Cerebellar nuclear complex (tissue), 1 donor: ENCODE data around the gene HNRNPM.

ENCODE experiments used
- DNase-seq, 2 experiments: peaks; one replicate each; lab custom pipeline; 2025; lab: John Stamatoyannopoulos, UW

The HNRNPM gene

DNA sequence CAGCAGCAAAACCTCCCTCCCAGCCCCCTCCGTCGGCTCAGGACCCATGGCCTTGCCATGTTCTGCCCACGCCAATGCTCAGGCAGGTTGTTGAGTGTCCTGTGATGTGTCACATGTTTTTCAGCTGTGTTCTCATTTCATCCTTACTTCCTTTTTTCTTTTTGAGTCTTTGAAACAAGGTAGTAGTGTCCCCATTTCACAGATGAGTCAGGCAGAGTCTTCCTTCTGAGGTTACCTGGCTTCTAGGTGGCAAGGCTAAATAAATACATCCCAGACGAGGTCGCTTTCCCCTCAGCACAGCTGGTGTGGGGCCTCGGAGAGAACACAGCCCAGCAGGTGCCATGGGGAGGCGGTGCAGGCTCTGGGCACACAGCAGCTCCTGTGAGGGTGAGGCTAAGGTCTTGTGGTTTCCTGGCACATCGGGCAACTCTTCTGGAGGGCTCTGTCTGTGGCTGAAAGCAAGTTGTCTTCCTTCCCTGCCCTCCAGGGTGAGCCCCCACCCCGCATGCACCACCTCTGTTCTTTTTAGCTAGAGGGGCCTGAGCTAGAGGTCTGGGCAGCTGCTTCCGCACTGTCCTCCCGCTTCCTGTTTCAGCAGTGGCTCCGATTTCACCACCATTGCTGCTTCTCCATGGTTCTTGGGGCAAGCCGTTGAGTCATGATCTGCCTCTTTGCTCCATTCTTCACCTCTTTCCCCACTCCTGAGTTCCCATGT lies 42.5 kb downstream of the HNRNPM start:
- no peak for DNase-seq

DNA sequence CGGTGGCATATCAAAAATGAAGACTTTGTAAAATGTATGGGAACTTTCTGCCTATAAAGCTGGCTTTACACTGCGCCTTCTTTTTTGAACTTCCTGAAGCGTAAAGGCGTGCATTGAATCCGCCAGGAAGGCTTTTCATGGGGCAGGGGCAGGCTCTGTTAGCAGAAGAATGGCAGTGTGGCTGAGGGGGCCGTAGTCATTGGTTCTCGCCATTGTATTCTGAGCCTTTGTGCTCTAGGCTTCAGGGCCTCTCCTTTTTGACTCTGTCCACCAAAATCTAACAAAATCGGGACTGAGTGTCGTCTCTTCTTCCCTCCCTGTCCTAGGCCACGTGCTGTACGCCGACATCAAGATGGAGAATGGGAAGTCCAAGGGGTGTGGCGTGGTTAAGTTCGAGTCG lies 43.6 kb downstream of the HNRNPM start:
- DNase-seq = no peak

DNA sequence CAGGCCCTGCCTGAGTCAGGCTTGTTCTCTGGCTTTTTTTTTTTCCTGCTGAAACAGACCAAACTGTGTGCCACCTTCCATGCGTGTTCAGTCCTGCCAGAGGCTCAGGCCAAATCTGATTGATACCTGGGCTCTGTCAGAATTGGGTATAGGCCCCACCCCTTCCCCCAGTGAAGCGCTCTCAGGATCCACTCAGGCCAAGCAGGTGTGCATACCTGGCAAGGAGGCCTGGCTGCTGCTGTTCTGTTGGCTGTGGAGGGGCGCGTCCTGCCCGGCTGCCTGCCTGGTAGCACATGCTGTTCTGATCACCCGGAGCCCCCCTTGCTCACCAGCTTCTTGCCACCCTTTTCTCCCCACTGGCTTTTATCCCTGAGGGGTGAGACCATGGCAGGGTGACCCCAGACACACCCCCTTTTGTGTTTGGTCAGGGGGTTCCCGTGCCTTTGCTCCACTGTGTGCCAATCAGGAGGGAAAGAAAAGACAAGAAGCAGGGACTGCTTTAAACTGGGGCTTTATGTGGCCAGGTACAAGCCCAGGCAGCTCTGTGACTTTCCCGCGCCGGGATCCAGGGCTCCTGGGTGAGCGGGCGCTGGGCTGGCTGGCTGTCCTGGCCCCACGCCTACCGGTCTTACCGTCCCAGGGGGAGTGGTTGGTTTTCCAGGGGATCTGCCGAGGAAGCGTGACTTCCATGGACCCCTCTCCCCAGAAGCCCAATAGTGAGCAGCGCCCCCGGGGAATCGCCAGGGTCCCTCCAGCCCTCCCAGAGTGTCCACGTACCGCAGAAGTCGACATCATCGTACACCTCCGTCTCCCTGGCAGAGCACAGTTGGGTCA lies 45.0 kb downstream of the HNRNPM start:
- DNase-seq = no peak

DNA sequence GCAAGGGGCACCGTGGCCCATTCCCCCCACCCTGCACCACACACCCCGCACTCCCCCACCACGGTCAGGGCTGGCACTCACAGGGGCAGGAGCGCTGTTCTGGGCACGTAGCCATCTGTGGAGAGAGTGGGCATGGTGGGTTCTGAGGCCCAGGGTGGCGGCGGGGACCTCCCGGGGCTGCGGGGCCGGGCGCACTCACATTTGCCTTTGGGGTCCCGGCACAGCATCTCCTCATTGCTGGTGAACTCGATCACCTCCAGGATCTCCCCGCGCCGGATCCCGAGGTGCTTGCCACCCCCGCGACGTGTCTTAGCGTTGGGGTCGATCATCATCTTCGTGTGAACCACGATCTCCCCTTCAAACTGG lies 45.6 kb downstream of the HNRNPM start:
- DNase-seq = no peak

DNA sequence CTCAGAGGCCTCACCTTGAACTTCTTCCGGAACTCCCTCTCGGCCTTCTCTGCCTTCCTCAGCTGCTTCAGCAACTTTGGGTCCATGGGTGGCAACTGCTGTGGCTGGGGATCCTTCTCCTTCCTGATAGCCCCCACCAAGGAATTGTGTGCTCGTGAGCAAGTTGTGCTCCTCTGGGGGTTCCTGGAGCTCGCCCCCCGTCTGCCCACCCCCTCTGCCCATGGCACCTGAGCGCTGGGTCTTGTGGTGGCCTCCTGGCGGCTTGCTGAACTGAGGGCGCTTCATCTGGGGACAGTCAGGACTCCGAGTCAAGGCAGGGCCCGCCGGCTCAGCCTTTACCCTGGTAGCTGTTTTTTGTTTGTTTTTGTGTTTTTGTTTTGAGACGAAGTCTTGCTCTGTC lies 46.1 kb downstream of the HNRNPM start:
- DNase-seq = no peak

DNA sequence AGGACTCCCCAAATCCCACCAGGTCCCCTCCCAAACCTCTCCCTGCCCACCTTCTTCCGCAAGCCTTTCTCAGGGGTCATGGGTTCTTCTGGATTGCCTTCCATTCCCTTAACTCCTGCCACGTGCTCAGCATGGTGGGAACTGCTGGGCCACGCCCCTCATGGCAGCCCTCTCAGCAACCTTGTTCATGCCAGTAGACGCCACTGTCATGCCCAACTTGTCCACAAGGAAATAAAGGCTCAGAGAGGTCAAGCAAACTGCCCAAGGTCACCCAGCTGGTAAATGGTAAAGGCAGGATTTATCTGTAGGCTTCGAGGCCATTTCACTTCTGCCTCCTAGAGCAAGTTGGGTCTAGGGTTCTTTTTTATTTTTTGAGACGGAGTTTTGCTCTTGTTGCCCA lies 46.8 kb downstream of the HNRNPM start:
- no peak for DNase-seq

DNA sequence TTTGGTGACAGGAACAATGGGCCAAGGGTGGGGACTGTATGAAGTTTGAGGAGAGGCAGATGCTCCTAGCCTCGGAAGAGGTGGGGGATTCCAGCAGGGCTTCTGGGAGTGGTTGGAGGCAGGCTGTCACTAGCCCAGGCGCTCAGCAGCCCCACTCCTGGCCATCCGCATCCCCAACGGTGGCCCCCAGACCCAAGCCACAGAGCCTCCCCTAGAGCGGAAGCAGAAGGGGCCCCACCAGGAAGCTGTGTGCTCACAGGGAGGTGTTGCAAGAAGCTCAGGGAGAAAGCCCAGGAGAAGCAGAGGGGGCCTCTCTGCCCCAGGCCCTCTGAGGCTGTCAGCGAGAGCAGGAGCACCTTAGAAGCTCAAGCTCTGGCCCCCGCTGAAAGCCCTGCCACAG lies 49.4 kb downstream of the HNRNPM start:
- no peak for DNase-seq

DNA sequence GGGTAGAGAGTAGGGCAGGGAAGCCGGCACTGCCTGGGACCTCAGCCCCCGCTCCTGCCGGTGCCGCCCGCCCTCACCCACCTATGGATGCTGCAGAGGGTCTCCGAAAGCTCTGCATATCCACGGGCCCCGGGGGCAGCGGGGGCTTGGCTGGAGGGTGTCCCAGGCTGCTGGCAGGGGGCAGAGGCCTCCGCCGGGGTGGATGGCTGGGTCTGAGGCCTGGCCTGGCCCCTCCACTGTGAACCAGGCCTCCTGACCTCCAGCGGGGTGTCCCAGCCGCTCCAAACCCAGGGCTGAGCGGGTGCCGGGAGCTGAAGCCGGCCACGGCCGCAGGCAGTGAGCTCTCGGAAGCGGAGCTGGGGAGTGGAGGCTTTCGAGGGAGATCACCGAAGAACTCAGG lies 53.5 kb downstream of the HNRNPM start:
- DNase-seq = no peak

DNA sequence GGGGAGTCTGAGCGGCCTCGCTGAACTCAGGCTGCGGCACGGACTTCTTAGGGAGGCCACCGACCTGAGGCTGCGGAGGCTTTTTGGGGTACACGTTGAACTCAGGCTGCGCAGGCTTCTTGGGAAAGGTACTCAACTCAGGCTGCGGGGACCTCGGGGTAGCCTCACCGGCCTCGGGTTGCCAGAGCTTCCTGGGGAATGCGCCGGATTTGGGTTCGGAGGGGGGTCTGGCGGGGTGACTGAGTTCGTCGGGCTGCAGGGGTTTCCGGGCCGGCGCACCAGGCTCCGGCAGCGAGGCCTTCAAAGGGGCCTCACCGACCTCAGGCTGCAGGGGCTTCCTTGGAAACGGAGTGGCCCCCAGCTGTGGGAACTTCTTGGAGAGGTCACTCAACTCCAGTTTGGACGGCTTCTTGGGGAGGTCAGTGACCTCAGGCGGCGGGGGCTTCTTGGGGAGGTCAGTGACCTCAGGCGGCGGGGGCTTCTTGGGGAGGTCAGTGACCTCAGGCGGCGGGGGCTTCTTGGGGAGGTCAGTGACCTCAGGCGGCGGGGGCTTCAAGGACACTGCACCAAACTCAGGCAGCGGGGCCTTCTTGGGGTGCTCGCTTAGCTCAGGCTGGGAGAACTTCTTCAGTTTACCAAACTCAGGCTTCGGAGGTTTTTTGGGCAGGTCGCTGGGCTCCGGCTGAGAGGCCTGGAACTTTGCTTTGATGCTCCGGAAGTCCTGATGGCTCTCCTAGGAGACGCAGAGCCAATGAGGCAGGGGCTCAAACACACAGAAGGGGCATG lies 54.5 kb downstream of the HNRNPM start:
- DNase-seq = no peak

DNA sequence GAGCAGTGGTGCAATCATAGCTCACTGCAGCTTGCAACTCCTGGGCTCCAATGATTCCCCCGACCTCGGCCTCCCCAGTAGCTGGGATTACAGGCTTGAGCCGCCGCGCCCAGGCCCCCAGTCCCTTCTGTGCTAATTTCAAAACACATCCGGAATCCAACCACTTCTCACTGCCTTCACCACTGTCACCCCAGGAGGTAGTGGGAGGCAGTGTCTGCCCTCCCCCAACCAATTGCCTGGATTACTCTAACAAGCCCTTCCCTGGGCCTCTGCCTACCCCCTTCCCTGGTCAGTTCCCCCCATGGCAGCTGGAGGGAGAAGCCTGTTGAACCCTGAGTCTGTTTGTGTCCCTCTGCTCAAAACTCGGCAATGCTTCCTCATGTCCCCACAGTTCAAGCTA lies 55.4 kb downstream of the HNRNPM start:
- DNase-seq = no peak

DNA sequence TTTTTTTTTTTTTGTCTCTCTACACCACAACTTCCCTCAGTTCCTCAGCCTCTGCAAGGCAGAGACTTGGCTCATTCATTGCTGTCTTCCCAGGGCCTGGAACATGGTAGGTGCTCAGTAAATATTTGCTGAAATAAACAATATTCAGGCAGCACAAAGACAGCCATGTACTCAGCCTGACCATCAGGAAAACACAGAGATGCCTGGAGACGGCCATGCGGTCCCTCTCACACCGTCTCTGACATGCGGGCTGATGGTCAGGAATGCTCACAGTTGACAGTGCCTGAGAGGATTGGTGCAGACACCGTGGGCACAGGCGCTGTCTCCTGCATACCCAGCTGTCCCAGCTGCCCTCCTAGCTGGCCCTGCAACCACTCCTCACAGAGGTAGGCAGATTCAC lies 56.7 kb downstream of the HNRNPM start:
- DNase-seq = no peak

DNA sequence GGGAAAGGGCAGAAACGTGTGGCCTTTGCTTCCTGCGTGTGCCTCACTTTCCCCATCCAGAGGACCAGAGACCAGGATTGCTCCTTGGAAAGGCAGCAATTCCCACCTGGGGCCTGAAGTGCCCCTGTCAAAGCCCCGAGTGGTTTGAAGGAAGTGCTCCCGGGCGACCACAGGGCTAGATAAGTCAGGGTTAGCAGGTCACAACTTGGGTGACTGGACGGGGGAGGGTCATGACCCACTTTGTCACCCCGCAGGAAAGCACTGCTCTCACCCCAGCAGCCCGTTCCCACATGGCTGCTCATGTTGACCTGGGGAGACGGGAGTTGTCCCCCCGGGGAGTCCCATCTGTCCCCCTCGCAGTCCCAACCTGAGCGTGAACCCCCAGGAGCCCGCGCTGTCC lies 57.2 kb downstream of the HNRNPM start:
- DNase-seq = no peak

DNA sequence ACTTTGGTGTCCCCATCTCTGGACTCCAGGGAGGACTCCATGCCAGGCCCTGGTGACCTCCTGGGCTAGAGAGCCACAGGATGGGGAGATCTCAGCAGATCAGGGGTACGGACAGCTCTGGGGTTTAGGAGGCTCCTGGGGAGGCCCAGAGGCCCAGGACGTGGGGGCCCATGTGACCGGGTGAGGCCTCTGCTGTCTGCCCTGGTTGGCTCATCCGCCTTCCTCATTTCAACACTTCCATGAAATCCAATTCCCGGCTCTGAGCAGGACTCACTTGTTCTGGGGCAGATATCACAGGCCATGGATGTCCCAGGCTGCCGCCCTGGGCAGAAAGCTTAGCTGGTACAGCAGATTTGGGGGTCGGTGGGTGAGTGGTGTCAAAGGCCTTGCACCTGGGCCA lies 58.7 kb downstream of the HNRNPM start:
- DNase-seq = no peak

DNA sequence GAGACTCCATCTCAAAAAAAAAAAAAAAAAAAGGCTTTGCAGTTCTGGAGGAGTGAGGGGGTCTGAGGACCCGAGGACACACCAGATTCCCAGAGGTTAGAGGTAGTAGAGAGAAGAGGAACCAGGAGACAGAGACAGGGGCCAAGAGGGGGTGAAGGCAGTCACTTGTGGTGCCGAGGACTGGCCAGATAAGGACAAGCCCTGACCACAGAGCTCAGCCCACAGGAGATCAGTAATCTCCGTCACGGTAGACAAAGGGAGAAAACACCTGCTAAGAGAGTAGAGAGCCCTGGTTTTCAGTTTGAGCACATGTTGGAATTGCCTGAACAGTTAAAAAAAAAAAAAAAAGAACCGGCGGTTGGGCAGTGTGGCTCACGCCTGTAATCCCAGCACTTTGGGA lies 59.4 kb downstream of the HNRNPM start:
- no peak for DNase-seq

DNA sequence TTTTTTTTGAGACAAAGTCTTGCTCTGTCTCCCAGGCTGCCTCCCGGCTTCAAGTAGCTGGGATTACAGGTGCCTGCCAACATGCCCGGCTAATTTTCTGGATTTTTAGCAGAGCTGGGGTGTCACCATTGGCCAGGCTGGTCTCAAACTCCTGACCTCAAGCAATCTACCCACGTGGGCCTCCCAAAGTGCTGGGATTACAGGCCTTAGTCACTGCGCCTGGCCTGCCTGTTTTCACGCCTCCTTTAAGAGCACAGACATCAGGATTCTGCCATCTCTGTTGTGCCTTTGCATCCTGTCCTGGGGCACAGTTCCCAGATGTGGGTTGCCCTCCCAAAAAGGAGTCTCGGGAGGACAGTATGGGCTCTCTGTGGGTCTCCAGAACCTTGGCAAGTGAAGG lies 60.1 kb downstream of the HNRNPM start:
- no peak for DNase-seq

DNA sequence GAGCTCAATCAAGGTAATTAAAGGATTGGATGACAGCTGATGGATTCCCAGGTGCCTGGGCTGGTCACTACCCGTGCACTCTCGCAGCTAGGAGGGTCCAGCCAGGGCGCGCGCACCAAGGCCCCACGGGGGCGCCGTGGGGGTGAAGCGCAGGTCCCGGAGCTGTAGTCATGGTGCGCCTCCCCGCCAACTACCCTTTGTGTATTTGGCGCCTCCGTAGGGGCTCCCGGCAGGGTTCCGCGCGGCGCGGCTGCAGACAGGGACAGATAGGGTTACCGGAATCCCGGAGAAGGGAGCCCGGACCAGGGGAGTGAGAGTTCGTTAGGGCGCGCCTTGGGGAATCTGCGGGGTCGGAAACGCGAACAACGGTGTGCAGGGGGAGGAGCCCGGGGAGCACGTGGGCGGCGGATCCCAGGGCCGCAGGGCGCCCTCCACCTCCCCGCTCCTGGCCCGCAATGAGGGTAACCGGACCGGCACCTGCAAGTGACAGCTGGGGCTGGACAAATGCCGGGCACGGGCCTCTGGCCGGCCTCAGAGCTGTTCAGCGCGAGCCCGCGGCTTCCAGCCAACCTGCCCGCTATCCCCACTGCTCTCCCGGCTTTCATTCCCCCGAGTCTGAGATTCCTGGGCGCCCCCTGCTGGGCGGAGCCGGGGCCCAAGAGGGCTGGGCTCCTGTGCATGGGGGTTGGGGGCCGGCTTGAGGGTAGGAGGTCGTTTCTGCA lies 61.1 kb downstream of the HNRNPM start:
- no peak for DNase-seq

DNA sequence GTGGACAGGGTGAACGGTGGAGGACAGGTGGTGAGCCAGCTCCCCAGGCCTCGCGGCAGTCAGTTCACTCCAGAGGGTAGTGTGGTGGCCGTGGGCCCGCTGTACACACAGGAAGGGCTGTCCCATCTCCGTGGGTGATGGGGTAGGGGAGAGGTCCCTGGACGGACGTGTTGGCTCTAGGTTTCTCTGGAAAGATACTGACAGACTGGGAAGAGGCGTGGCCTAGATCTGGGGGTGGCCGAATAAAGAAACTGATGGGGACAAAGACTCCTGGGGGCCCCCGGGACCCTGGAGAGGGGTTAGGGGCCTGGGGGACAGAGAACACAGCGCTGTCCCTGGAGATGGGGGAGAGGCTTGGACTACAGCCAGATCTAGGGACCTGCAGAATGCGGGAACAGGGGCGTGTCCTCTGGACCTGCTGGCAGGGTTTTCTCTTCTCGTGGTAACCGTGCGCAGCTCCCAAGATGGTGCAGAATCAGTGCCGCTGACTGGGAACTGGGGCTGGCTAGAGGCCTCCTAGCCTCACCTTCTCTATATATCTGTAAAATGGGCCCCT lies 61.7 kb downstream of the HNRNPM start:
- no peak for DNase-seq

DNA sequence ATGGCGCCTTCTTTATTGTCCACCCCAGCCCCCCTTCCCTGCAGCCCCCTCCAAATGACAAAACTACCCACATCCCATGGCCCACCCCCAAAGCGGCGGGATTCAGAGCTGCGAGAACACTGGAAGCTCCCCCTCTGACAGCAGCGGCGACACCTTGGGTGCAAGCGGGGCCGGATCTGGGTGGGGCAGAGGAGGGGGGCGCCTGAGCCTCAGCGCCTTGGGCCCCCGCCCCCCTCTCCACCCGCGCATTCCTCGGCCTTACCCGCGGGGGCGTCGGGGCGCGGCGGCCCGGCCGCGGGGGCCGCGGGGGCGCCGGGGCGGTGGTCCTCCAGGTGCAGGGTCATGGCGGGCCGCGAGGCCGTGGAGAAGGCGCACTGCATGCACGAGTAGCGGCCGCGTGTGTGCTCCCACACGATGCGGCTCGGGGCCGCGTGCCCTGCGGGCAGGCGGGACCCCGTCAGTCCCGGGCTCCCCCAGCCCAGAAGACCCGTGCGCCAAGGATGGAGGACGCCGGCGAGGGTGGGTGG lies 65.9 kb downstream of the HNRNPM start:
- DNase-seq = no peak

DNA sequence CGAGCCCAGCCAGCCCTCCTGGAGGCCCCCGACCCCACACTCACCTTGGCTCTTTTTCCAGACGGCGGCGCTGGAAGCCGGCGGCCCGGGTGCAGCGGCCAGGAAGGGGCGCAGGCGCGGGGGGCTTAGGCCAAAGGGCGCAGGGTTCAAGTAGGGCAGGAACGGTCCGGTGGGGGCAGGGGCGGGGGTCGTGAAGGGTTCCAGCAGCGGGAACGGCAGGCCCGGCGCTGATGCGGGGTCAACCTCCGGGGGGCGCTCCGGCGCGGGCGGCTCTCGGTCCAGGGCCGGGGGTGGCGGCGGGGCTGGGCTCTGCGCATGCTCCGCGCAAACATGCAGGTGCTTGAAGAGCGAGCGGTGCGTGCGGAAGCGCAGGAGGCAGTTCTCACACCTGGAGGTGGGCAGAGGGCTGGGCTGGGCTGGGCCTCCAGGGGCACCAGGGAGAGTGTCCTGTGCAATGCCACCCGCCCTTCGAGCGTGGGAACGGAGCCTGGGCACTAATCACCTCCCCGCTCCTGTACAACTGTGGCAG lies 66.9 kb downstream of the HNRNPM start:
- DNase-seq = no peak

DNA sequence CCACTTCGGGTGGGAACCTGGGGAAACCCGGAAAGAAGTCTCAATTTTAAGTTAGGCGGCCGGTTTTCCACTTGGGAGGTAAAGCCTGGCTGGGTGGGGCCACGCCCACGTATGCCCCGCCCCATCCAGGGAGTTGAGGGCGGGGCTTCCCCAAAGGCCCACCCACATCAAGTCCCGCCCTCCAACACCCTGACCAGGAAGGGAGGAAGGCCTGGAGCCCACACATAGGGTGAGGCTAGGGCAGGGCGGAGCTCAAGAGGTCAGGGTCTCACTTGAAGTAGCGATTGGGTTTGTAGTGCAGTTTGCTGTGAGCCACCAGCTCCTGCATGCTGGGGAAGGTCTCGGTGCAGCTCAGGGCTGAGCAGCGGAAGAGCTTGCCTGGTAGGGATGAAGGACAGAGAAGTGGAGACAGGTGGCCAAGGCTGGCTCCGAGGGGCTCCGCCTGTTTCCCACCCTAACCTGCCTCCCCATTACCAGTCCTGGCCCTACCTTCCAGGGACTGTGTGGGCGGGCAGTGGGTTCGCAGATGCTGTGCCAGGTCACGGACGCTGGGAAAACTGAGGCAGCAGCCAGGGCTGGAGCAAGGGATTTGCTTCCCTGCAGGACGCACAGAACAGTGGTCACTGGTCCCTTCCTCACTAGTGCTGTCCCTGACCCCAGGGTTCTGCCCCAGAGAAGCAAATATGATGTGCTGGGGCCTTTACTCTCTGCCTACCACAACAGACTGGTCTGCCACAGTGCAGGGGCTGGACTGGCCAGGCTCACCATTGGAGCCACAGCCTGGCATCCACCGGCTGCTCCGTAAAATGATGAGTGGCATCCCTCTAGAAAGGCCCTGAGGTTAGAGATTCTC lies 67.6 kb downstream of the HNRNPM start:
- no peak for DNase-seq
